B cell (primary cell): ENCODE results near the gene GLRX5. TPM values are rescaled to one million over a fixed set of nuclear protein-coding genes. Genes with fewer than 3 reads are reported as not detected.

Experiments
- ATAC-seq: fragments of 200-7000 bp; cut with Tn5 transposase; one replicate; pipeline ENCODE4 v1.10.0; 2021; ENCODE audit warnings: low read depth, mild to moderate bottlenecking, moderate number of reproducible peaks, moderate library complexity
- CTCF ChIA-PET: fragments of 350-600 bp; sonication (Branson Sonifier 250); formaldehyde crosslinking; loops from one replicate; lab custom pipeline; 2021; ENCODE audit warnings: antibody characterized with exemption, inconsistent platforms; lab: Charles Lee
- POLR2A ChIA-PET: fragments of 350-600 bp; sonication (Branson Sonifier 250); formaldehyde crosslinking; loops from one replicate; lab custom pipeline; 2021; ENCODE audit warnings: antibody characterized with exemption; lab: Charles Lee
- DNase-seq: peaks from one replicate; pipeline ENCODE4 v3.0.0; 2013
- H2AFZ ChIP-seq: 2 replicates; pipeline ENCODE4 v1.6.1; 2012; ENCODE audit warnings: mild to moderate bottlenecking, low read depth, low read length; ENCODE audit not compliant: insufficient read depth, poor library complexity, severe bottlenecking
- H3K27ac ChIP-seq, 2 donors: 1 replicate in 1 of 2; 2 replicates in 1 of 2; pipeline ENCODE4 v1.5.1; 2012 to 2013; ENCODE audit warnings: low read length in 2 of 2, mild to moderate bottlenecking in 2 of 2, moderate library complexity in 1 of 2
- H3K27me3 ChIP-seq, 4 experiments: fragments of 200-600 bp in 1 of 4; sonication (generic) in 1 of 4; replicated peaks in 1 of 4; 1 replicate in 2 of 4; 2 replicates in 2 of 4; pipeline versions ENCODE4 v1.6.1 to v1.7.0; 2013 to 2016; ENCODE audit warnings: low read length in 3 of 4, mild to moderate bottlenecking in 2 of 4, mixed read lengths in 1 of 4, moderate library complexity in 1 of 4; ENCODE audit not compliant: insufficient read depth in 4 of 4, control insufficient read depth in 3 of 4; ENCODE audit errors: control extremely low read depth in 1 of 4
- H3K36me3 ChIP-seq, 2 experiments: replicated peaks in 1 of 2; 1 replicate in 1 of 2; 2 replicates in 1 of 2; pipeline versions ENCODE4 v1.6.1 to v1.7.1; 2013; ENCODE audit warnings: low read length in 1 of 2; ENCODE audit not compliant: insufficient read depth in 2 of 2, control insufficient read depth in 1 of 2; ENCODE audit errors: control extremely low read depth in 1 of 2, extremely low read depth in 1 of 2
- H3K4me1 ChIP-seq, 2 donors: fragments of 200-600 bp in 1 of 2; sonication (generic) in 1 of 2; 1 replicate in 1 of 2; 2 replicates in 1 of 2; pipeline versions ENCODE4 v1.5.1 to v1.6.1; 2013 to 2017; ENCODE audit warnings: low read length in 2 of 2; ENCODE audit not compliant: control insufficient read depth in 2 of 2, insufficient read depth in 2 of 2
- H3K4me2 ChIP-seq: replicated peaks from 2 replicates; pipeline ENCODE3; 2012; ENCODE audit warnings: mild to moderate bottlenecking, low read depth, low read length; ENCODE audit not compliant: poor library complexity, severe bottlenecking
- H3K4me3 ChIP-seq, 5 experiments: fragments of 200-600 bp in 1 of 5; sonication (generic) in 1 of 5; 1 replicate in 3 of 5; 2 replicates in 2 of 5; pipeline versions ENCODE4 v1.5.1 to v1.7.0; 2011 to 2016; ENCODE audit warnings: low read length in 4 of 5, mild to moderate bottlenecking in 4 of 5, low read depth in 2 of 5, control low read depth in 1 of 5, moderate library complexity in 1 of 5; ENCODE audit not compliant: insufficient read depth in 1 of 5; ENCODE audit errors: control extremely low read depth in 1 of 5, extremely low read depth in 1 of 5
- H3K79me2 ChIP-seq: fragments of 200-600 bp; sonication (generic); one replicate; pipeline ENCODE4 v1.6.0; 2016; ENCODE audit warnings: low read length; ENCODE audit not compliant: control insufficient read depth, insufficient read depth
- H3K9ac ChIP-seq: fragments of 200-600 bp; sonication (generic); 2 replicates; pipeline ENCODE4 v1.6.1; 2017; ENCODE audit warnings: mild to moderate bottlenecking, low read length, moderate library complexity
- H3K9me3 ChIP-seq, 3 donors: one replicate each; pipeline versions ENCODE4 v1.6.1 to v1.7.1; 2013; ENCODE audit warnings: low read length in 2 of 3; ENCODE audit not compliant: control insufficient read depth in 2 of 3, insufficient read depth in 1 of 3; ENCODE audit errors: control extremely low read depth in 1 of 3
- H4K20me1 ChIP-seq: 2 replicates; pipeline ENCODE4 v1.6.0; 2012; ENCODE audit warnings: mild to moderate bottlenecking, low read length; ENCODE audit not compliant: insufficient read depth, control insufficient read depth, poor library complexity, severe bottlenecking
- H3K27ac Mint-ChIP-seq: one replicate; pipeline ENCODE4 v1.8.0; 2021; ENCODE audit warnings: mixed read lengths
- H3K27me3 Mint-ChIP-seq: one replicate; pipeline ENCODE4 v1.8.0; 2021; ENCODE audit warnings: mixed read lengths
- H3K4me1 Mint-ChIP-seq: one replicate; pipeline ENCODE4 v1.8.0; 2021; ENCODE audit warnings: mixed read lengths
- H3K4me3 Mint-ChIP-seq: one replicate; pipeline ENCODE4 v1.8.0; 2021; ENCODE audit warnings: mixed read lengths
- H3K9me3 Mint-ChIP-seq: one replicate; pipeline ENCODE4 v1.8.0; 2022; ENCODE audit warnings: mixed read lengths; ENCODE audit not compliant: insufficient read depth
- EZH2 ChIP-seq: IDR thresholded peaks from 2 replicates; pipeline ENCODE4 v1.6.1; 2012; ENCODE audit warnings: borderline replicate concordance, low read depth, mild to moderate bottlenecking, moderate library complexity, low read length; ENCODE audit not compliant: insufficient read depth, poor library complexity, severe bottlenecking
- WGBS: methylation state at CpG from one replicate; pipeline ENCODE4 v1.1.5; 2013; ENCODE audit warnings: missing lambda C conversion rate; ENCODE audit not compliant: insufficient coverage; 5-methylcytosine and 5-hydroxymethylcytosine counted together
- intact Hi-C: fragments of 100-400 bp; cut with micrococcal nuclease; formaldehyde crosslinking; loops from one replicate; pipeline ENCODE4 v1.10.0; 2022
- polyA plus RNA-seq: library from polyadenylated mRNA; depleted of rRNA; stranded (reverse); fragments of >200 nt; gene quantifications from 2 replicates; pipeline ENCODE4 v1.2.3, GENCODE V29; 2012
- total RNA-seq, 2 donors: library from RNA; stranded (reverse); fragments of 120-200 nt in 1 of 2; gene quantifications; 1 replicate in 1 of 2; 2 replicates in 1 of 2; pipeline versions ENCODE4 v1.2.3 to v1.2.4, GENCODE V29; 2013 to 2022
- TF ChIP-seq, protein P1 (sequence below): fragments of 200-600 bp; IDR thresholded peaks from one replicate; pipeline ENCODE4 v1.8.0; 2022; ENCODE audit warnings: antibody characterized with exemption, mild to moderate bottlenecking

GLRX5 gene
- total and polyA plus RNA-seq, 2 donors (not counting 1 experiment from before 2014, with no cell fraction given): 7.8 to 18.4 TPM

DNA sequence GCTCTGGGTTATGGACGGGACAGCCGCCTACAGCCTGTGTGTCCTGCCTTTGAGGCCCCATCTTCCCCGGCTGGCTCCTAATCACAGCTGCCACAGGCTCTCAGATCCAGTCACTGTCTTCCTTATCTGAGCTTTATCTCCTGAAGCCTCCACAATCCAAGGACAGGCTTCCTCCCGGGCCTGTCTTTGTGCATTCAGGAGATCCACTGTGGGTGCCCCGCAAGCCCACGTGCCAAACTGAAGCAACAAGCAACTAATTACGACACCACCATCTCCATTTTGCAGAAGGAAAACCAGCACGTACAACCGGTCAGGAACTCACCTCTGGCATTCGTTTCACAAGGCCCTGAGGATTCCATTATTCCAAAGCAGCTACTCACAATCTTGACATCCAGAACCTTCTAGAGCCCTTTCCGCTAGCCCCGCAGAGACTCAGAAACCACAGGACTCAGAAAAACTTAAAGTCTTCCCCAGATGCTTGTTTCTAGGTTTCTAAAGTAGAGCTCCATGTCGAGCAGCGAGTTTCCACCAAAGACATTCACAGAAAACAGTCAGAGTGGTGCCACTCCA lies 32.4 kb upstream of the GLRX5 start:
- Histone ChIP-seq H4K20me1 (peaks cover 66% of the 10 kb centered on the region), H3K27ac (no peak overlapping the region), H3K36me3 (peaks cover 2 to 54% of the 10 kb centered on the region in 2 experiments), H3K9ac (no peak overlapping the region), H3K4me2 (peak overlapping the region; percentile 31), H3K9me3 (no peaks in the 10 kb centered on the region), H3K79me2 (peaks cover 96% of the 10 kb centered on the region), H2AFZ (no peak overlapping the region), H3K4me1 (peaks cover 51 to 94% of the 10 kb centered on the region in 2 donors), H3K27me3 (no peaks in the 10 kb centered on the region), H3K4me3 (no peak overlapping the region)
- DNase-seq (no peak), ATAC-seq (no peak)
- Mint-ChIP-seq H3K4me3 (peak overlapping the region; percentile 60), H3K9me3 (no peaks in the 10 kb centered on the region), H3K27ac (peak overlapping the region; percentile 61), H3K4me1 (peaks cover 88% of the 10 kb centered on the region), H3K27me3 (no peaks in the 10 kb centered on the region)
- intact Hi-C loops: no loop called here
- TF ChIP-seq, protein P1, sequence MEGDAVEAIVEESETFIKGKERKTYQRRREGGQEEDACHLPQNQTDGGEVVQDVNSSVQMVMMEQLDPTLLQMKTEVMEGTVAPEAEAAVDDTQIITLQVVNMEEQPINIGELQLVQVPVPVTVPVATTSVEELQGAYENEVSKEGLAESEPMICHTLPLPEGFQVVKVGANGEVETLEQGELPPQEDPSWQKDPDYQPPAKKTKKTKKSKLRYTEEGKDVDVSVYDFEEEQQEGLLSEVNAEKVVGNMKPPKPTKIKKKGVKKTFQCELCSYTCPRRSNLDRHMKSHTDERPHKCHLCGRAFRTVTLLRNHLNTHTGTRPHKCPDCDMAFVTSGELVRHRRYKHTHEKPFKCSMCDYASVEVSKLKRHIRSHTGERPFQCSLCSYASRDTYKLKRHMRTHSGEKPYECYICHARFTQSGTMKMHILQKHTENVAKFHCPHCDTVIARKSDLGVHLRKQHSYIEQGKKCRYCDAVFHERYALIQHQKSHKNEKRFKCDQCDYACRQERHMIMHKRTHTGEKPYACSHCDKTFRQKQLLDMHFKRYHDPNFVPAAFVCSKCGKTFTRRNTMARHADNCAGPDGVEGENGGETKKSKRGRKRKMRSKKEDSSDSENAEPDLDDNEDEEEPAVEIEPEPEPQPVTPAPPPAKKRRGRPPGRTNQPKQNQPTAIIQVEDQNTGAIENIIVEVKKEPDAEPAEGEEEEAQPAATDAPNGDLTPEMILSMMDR: no peak
- no peak for TF ChIP-seq EZH2
- 91% methylated on average over 14 of the region's 14 CpGs for WGBS
- CTCF ChIA-PET: interaction anchor here (0.7 to 3.8 kb wide), 4 partner anchors 13 to 60 kb away, joined by 3 to 19 read pairs (median 3); no protein-coding TSS in a partner anchor
- POLR2A ChIA-PET: no interaction called here
